A172 (cell line): ENCODE results near the gene PLD4. TPM values are rescaled to one million over a fixed set of nuclear protein-coding genes. Genes with fewer than 3 reads are reported as not detected.

ENCODE experiments used
- DNase-seq: peaks from one replicate; pipeline ENCODE4 v3.0.0-alpha.2; 2015; ENCODE audit warnings: low spot score
- total RNA-seq: library from RNA; depleted of rRNA; stranded (reverse); fragments of >200 nt; shearing (Covaris generic); gene quantifications from 2 replicates; pipeline ENCODE4 v1.2.3, GENCODE V29; 2014

Gene PLD4
- total RNA-seq, 1 experiment from 2014 or later = not detected

DNA sequence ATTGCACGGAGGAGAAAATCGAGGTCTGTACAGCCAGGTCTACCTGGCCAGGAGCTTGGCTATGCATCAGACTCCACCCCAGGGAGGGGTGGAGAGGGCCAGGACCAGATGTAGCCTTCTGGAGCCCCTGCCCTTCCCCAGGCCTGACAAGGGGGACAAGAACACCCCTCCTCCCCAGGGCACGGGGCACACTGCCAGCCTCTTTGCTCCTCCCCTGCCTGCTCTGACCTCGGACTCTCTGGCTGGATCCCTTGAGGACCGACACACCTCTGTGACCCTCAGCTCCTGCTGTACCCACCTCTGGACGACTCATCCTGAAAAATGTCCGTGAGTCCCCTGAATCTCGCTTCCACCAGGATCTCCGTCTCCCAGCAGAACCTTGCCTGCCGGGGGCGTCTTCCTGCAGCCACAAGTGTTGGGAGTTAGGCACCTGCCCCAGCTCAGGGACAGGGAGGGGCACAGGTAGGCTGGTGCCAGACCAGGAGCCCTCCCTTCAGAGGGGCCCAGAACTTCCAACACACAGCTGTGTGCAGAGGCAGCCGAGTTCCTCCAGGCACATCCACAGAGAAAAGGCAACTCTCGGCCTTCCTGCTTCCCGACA lies 31.7 kb downstream of the PLD4 start:
- no peak for DNase-seq

DNA sequence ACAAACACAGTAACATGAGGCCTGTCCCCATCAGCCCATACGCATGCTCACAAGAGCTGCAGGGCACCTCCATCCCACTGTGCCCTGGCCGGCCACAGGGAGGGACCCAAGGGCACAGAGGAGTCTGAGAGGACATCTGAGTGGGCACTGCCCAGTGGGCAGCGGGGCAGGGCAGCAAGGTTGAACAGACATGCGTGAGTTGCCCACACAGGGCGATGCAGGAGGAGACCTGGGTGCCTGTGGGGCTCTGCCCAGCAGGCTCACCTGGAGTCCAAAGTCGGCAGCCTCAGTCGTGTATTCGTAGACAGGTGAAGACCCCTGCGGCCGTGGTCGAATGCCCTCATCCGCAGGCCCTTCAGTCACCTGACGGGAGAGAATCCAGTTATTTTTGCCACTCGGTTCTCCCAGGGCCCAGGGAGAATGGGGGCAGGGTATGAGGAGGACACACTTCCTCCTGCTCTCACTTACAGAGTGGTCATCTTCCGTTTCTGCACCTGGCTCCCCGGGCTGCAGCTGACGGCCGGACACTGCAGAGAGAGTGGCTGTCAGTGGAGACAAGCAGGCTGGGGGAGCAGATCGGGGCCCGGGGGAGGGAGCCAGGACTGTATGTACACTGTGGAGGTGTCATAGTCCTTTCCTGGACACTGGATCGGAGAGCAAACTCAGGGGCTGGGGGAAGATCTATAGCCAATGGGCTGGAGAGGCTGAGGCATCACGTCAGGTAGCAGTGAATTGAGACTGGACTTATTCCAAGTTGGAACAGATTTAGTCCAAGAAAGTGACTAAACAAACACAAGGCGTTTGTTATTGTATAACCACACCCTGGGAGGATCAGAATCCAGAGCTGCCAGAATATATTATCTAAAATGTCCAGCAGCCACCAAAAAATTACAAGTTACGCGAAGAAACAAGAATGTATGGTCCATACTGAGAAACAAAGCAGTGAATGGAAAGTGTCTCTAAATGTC lies 32.8 kb downstream of the PLD4 start:
- no peak for DNase-seq

- DNase-seq = no peak
Measured at GRCh38 chr14:104964546-104964945, 39.9 kb downstream of the PLD4 start.

DNA sequence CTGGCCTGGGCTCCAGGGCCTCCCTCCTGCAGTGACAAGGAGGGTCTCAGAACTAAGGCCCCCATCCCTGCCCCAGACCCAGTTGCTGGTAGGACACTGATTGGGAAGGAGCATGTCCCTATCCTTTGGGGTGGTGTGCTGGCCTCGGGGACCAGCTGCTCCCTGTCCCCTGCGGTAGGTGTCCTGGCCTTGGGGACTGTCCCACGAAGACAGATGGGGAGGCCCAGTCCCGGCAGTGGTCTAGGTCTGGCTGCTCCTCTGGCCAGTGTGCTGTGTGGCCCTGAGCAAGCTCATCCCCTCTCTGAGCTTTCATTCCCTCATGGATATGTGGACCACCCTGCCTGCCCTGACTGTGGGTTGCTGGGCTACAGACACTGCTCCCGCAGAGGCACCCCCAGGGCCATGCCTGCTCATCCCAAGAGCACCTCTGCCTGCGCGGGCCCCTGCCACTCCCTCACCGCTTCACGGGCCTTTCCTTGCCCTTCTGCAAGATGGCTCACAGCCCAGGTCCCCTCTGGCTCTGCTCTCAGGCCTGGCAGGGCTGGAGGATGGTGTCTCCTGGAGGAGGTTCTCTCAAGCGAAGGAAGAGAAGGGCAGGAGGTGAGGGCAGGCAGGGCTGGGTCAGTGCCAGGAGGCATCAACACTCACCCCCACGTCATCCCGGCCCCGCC lies 41.0 kb downstream of the PLD4 start:
- DNase-seq = no peak

DNA sequence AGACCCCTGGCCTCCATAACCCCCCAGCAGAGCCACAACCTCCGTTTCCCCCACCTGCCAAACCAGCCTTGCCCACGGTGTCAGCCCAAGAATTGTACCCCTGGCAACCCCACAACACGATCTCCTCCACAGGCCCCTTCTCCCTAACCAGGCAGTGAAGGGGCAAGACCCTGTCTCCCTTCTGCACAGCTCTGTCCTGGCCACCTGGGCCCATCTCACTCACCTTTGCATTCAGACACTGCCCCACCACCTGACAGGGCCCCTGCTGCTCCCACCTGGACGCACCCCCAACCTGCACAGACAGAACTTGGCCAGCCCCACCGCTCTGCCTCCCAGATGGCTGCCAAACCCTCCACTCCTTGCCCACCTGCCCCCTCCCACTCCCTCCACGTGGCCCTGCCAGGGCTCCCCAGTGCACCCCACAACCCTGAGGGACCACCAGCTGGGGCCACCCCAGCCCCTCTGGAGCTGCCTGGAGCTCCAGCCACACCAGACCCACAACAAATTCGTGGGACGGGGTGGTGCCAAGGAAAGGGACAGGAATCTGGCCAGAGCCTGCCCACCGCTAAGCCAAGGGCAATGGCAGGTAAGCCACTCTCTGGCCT lies 41.7 kb downstream of the PLD4 start:
- no peak for DNase-seq

- DNase-seq = no peak
Measured at GRCh38 chr14:104966981-104967385, 42.3 kb downstream of the PLD4 start.

DNA sequence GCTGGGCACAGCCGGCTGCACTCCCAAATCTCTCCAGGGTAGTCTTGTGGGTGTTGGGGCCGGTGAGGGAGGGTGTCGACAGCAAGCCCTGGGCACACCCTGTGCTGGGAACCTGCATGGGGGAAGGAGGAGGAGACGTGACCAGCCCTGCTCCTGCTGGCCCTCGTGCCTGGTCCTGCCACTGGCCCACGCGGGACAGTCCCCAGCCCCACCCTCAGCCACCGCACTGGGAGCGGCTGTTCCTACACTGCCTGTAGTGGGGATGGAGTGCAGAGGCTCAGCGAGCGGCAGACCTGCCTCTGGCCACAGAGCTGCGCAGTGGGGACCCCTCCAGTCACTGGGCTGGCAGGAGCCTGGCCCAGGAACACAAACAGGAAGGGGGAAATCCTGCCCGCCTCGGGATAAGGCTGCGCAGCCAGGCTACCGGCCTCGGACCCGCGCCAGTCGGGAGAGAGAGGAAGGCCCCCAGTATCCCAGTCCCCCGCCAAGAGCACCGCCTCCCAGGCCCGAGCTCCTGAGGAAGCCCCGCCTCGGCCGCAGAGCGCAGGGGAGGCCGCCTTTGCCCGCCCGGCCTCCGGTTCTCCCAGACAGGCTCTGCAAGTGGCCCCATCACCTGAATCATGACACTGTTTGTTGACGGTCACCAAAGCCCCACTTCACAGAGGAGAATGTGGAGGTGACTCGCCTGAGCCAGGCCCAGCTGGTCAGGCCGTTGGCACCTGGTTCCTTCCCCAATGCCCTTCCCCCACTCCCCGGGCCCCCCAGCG lies 42.9 kb downstream of the PLD4 start:
- peak; percentile 17 for DNase-seq

DNA sequence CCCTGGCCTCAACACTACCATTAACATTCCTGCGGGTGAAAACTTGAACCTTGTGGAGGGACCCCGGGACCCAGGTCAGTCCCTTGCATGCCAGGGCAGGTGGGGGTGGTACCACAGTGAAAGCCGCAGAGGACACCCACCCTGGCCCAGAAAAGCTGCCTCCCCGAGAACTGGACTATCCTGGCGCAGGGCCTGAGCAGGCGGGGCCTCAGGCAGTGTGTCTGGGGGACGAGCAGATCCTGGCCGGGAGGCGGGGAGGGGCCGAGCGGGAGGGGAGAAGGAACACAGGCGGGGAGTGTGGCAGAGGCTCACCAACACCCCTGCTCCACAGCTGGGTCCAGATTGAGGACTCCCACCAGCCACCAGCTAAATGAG lies 43.5 kb downstream of the PLD4 start:
- DNase-seq = peak; percentile 60

DNA sequence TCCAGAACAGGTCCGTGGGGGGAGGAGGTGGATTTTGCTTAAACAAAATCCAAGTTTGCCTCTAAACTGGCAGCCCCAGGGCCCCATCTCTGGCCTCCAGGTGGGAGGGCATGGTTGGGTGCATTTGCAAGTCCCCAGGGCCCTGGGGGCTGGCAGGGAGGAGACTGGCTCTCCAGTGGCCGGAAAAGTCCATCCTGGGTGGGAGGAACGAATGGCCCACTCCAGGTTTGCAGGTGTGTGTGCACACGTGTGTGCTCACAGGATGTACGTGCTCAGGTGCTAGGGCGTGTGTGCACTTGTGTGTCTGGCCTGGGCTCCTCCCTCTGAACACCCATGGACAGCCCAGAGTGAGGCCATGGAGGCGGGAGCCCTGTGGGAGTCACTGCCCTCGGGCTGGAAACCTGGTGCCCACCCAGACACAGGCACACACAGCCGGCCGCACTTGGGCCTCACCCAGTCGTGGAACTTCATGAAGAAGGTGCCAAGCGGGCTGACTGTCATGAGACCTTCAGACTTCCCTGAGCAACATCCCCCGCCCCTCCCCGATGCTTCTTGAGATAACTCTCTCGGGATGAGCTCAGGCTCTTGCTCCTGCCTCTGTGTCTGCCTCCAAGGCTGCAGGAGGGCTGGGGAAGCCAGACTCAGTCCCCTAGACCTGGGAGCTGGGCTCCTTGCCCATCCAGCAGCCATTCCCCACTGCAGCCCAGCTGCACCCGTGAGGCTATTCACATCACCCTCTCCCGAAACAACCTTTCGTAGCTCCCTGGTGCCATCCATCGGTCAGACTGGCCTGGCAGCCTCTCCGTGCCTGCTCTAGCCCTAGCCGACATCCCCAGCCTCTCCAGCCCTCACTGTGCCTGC lies 44.1 kb downstream of the PLD4 start:
- peak; percentile 36 for DNase-seq

DNA sequence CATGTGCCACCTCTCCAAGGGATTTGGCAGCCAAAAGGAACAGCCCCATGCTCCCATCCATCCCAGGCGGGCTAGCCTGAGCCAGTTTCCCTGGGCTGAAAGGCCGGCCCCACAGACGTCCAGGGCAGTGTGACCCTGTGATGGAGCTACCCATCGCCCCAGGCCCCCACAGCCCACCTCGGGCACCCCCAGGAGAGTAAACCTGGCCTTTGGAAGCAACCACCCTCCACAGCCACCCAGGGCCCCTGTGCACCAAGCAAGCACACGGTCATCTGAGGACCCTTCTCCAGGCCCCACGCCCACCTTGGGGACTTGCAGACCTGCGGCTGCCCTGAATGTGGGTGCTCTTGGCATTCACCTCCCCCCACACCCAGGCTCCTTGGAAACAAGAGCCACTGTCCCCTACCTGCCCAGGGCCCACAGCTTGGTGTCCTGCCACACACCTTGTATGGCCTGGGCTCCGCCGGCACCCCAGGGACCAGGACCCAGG lies 45.1 kb downstream of the PLD4 start:
- DNase-seq = no peak

- peak; percentile 93 for DNase-seq
Measured at GRCh38 chr14:104970231-104971068, 45.8 kb downstream of the PLD4 start.

- no peak for DNase-seq
Measured at GRCh38 chr14:104971447-104972240, 47.0 kb downstream of the PLD4 start.

- DNase-seq = peak; percentile 83
Measured at GRCh38 chr14:104972301-104973134, 47.8 kb downstream of the PLD4 start.

- no peak for DNase-seq
Measured at GRCh38 chr14:104973135-104973384, 48.4 kb downstream of the PLD4 start.

DNA sequence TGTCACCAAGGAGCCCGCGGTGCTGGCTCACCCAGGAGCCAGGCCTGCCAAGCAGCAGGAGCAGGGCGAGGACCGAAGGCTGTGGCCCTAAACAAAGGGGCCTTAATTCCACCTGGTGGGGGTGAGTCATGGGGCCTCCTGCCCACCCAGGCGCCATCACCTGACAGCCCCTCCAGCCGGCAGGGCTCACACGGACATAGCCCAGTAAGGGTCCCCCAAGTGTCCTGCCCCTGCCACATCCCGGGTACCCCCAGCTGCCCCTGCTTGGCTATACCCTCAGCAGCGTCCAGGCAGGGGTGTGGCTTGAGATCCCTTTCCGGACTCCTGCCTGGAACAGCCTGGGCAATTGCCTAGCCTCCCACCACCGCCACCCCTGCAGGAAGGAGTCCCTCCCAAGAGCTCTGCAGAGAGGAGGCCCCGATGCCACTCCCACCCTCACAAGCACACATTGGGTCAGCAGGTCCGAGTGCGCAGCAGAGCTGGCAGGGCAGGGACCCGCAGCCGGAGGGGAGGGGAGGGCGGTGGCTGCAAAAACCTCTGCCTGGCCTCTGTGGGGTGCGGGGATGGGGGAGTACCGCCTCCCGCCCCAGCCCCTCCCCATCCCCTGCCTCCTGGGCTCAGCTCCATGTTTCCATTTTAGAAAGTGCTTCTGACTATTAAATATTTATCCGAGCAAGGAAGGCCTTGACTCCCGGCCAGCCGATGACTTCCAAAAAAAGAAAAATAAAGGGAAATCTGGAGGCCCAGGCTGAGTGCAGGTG lies 48.9 kb downstream of the PLD4 start:
- DNase-seq = peak; percentile 95

- DNase-seq = peak; percentile 51
Measured at GRCh38 chr14:104974146-104974541, 49.5 kb downstream of the PLD4 start.
